ENCODE measurements around the gene NOP9.

Gene NOP9

DNA sequence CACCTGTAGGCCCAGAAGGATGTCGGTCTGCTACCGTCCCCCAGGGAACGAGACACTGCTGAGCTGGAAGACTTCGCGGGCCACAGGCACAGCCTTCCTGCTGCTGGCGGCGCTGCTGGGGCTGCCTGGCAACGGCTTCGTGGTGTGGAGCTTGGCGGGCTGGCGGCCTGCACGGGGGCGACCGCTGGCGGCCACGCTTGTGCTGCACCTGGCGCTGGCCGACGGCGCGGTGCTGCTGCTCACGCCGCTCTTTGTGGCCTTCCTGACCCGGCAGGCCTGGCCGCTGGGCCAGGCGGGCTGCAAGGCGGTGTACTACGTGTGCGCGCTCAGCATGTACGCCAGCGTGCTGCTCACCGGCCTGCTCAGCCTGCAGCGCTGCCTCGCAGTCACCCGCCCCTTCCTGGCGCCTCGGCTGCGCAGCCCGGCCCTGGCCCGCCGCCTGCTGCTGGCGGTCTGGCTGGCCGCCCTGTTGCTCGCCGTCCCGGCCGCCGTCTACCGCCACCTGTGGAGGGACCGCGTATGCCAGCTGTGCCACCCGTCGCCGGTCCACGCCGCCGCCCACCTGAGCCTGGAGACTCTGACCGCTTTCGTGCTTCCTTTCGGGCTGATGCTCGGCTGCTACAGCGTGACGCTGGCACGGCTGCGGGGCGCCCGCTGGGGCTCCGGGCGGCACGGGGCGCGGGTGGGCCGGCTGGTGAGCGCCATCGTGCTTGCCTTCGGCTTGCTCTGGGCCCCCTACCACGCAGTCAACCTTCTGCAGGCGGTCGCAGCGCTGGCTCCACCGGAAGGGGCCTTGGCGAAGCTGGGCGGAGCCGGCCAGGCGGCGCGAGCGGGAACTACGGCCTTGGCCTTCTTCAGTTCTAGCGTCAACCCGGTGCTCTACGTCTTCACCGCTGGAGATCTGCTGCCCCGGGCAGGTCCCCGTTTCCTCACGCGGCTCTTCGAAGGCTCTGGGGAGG lies 11.3 kb downstream of the NOP9 start, which contains the start of gene LTB4R:
Gene LTB4R (plus strand): TSS at position 857 of the 959 bp plus-strand sequence. CDS start 4,150 bp downstream, outside the sequence.
- DNase-seq = peak; percentile 75

DNA sequence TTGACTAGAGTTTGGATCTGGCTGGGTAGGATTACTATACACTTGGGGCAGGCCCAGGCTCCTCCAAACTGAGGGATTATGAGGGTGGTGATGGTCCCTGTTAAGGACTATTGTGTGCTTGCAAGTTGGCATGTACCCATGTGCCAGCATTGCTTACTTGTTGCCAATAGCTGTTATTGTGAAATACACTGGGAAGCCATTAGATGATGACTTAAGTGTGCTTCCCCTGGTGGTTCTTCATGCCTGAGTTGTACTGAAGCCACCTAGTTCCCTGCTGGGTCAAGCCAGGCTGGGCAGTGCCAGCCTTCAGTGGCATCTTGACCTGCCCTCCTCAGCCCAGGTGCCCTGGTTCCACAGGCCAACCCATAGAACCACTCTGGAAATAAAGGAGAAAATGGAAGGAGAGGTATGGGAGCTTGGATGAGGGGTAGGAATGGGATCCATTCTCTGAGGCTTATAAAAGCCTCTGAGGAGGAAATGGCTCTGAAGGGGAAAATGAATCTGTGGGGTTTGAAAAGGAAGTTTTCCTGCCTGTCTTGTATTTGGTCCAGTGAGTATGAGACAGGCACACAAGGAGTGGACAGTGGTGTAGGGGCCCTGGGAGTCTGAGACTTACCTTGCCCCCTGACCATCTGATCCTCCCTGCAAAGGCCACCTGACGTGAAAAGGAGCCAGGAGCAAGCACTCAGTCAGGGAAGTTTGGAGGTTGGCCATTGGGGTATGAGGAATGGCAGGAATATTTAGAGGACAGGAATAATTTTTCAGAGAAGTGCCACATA lies 12.4 kb downstream of the NOP9 start:
- peak; percentile 28 for DNase-seq

DNA sequence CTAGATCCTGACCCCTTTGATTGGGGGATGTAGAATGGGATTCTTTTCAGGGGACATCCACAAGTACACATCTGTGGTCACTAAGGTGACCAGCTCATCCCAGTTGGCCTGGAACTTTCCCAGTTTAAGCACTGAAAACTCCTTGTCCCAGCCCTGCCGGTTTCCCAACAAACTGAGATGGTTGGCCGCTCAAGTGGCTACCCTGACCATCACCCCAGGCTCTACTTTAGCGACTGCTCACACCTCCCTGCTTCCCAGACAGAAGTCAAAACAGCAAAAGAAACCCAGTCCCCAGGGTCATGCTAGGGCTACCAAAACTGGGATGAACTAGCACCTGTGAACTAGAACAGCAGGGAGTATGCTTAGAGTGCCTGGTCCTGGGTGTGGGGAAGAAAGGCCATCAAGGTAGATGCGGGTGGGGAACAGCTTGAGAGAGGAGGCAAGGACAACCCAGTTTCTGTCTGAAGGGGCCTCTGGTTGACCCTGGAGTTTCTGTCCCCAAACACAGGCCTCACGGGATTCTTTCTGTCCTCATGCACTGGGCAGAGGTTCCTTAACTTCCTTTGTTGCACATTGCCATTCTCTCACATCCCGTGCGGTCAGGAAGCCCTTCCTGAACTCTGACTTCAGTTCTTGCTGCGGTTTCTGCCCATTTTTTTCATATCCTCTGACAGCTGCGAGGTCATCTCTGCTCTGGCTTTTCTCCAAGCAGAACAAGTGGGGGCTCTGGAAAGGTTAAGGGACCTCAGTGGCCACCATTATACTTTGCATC lies 13.3 kb downstream of the NOP9 start:
- DNase-seq = peak; percentile 72

DNA sequence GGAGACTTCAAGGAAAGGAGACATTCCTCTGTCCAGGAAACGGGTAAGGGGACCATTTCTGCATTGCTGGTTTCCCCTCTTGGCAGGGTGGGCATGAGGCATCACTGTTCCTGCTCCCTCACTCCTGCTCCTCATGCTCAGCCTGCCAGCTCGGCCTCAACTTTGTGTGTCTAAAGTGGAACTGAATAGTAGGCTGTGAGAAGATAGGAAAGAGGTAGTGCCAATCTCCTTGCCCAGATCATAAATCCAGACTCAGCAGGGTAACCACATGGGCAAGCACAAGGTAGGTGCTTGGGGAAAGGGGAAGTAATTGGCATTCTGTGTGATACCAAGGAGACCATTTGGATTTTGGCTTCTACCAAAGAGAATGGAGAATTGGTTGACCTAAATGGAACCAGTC lies 14.3 kb downstream of the NOP9 start:
- no peak for DNase-seq

DNA sequence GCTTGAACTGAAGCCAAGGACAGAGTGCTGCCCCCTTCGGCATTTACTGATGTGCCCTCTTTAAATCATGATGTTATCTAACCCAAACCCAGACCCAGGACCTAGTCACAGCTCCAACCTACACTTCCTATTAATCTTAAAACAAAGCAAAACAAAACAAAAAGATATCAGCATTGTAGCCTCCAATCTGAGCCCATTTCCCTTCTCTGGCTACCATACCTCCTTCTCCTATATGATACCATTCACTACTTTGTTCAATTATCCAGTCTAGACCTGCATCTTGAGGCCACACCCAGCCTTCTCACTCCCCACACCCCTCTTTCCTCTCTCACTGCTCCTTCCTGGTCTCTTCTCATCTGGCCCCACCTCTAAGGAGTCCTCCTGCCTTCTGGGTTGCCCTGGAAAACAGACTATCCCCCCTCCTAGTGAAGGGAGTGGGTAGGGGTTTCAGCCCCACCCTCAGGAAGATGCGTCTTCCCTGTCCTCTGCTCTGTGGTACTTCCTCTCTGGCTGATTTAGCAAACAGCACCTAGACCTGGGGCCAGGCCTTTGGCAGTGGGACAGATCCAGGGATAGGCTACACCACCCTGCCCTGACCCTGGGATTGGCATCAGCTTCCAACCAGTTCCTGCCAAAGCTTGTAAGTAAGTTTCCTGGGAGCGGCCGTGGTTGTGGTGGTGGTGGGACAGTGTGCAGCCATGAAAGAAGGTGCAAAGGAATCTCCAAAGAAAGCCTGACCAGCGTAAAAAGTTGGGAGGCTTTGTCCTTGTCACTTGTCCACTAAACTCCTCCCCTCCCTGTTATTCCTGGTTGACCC lies 14.9 kb downstream of the NOP9 start:
- no peak for DNase-seq

DNA sequence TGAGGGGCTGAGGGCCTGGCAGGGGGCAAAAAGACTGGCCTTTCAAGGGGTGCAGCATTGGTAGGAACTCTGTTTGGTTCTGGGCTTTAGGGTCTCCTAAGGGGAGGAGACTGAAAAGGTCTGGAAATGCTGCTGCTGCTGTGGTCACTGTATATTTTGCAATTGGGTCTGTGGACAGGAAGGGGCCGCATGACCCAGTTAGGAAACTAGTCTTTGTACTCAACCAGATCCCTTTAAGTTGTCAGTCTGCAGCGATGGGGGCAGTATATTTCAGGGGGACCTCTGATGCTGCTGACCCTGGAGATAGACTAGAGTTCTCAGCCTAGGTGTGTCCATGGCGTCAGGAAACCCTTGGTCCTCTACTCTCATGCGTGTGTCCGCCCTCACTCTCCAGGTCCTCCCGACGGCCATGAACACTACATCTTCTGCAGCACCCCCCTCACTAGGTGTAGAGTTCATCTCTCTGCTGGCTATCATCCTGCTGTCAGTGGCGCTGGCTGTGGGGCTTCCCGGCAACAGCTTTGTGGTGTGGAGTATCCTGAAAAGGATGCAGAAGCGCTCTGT lies 15.7 kb downstream of the NOP9 start:
- no peak for DNase-seq

DNA sequence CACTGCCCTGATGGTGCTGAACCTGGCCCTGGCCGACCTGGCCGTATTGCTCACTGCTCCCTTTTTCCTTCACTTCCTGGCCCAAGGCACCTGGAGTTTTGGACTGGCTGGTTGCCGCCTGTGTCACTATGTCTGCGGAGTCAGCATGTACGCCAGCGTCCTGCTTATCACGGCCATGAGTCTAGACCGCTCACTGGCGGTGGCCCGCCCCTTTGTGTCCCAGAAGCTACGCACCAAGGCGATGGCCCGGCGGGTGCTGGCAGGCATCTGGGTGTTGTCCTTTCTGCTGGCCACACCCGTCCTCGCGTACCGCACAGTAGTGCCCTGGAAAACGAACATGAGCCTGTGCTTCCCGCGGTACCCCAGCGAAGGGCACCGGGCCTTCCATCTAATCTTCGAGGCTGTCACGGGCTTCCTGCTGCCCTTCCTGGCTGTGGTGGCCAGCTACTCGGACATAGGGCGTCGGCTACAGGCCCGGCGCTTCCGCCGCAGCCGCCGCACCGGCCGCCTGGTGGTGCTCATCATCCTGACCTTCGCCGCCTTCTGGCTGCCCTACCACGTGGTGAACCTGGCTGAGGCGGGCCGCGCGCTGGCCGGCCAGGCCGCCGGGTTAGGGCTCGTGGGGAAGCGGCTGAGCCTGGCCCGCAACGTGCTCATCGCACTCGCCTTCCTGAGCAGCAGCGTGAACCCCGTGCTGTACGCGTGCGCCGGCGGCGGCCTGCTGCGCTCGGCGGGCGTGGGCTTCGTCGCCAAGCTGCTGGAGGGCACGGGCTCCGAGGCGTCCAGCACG lies 16.4 kb downstream of the NOP9 start:
- no peak for DNase-seq

DNA sequence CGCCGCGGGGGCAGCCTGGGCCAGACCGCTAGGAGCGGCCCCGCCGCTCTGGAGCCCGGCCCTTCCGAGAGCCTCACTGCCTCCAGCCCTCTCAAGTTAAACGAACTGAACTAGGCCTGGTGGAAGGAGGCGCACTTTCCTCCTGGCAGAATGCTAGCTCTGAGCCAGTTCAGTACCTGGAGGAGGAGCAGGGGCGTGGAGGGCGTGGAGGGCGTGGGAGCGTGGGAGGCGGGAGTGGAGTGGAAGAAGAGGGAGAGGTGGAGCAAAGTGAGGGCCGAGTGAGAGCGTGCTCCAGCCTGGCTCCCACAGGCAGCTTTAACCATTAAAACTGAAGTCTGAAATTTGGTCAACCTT lies 16.9 kb downstream of the NOP9 start:
- no peak for DNase-seq

DNA sequence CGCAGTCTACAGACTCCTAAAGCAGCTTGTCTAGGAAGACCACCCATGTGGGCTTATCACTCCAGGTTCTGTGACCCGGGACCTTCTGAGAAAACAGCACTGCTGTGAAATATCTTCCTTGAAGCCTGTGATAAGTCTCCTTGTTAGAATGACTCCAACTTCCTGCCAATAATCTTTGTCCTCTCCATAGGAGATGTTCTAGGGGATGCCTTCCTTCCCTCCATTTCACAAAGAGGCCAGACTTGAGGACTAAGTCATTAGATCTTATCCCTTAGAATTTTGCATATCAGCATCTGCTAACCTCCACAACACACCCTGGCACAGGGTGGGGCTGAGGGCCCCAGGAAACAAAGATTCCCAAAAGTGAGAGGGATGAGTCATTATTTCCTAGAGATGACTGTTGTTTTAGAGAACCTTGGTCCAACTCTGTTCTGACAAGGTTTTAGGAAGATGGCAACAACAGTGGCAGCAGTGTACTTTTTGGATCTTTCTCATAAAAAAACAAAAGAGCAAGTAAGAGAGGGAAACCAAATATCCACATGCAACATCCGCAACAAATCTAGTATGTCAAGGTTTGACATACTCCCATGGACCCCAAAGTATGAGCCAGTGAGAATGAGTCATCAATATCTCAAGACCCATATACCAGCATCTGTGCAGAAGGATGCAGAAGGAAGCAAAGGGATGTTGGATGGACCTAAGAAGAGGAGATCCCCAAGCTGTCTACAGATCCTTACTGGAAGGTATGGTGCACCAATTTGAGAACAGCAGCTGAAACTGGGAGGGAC lies 17.7 kb downstream of the NOP9 start:
- no peak for DNase-seq

DNA sequence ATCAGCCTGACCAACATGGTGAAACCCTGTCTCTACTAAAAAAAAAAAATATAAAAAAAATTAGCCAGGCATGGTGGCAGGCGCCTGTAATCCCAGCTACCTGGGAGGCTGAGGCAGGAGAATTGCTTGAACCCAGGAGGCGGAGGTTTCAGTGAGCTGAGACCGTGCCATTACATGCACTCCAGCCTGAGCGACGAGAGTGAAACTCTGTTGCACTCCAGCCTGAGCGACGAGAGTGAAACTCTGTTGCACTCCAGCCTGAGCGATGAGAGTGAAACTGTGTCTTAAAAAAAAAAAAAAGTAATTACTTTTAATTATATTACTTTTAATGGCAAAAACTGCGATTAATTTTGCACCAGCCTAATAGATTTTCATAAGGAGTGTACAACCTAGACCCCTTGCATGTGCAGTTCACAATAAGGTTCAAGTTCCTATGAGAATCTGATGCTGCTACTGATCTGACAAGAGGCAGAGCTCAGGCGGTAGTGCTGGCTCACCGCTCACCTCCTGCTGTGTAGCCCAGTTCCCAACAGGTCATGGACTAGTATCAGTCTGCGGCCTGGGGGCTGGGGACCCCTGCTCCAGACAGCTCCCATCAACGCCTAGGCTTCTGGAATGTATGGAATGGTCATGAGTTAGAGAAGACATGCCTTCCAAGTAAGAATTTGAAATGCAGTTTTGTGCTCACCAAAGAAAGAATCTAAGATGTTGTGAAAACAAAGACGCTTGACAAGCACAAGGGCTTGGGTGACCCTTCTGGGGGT lies 21.7 kb downstream of the NOP9 start:
- DNase-seq = no peak

DNA sequence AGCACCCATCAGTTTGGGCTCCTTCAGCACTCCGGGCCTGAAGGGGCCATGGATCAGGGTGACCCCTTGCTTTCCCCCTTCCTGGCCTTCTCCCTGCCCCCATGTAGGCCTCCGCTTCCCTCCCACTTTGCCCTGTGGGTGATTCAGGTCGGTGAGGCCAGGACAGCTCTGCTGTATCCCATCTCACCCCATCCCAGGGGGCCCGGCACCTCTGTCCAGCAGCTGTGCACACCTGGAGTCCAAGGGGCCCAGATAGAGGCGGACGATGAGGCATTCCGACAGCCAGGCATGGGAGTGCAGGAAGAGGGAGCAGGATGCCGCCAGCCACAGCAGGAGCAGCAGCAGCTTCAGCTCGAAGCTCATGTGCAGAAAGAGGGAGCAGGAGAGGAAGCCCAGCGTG lies 23.0 kb downstream of the NOP9 start:
- no peak for DNase-seq

DNA sequence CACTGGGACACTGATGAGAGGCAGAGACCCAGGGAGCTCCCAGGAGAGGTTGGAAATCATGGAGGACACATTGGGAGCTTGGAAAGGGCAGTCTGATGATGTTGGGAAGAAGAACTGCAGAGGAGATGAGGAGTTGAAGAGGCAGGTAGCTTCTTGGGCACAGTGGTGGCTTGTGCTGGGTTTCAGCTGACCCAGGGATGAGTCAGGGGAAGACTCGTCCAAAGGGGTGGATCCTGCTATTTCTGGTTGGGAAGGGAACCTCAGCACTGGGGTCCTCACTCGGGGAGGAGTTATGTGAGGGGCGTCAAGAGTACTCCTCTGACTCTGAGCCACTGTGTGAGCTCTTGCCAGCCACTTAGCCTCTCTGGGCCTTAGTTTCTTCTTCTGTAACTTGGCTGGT lies 23.7 kb downstream of the NOP9 start:
- DNase-seq = no peak

DNA sequence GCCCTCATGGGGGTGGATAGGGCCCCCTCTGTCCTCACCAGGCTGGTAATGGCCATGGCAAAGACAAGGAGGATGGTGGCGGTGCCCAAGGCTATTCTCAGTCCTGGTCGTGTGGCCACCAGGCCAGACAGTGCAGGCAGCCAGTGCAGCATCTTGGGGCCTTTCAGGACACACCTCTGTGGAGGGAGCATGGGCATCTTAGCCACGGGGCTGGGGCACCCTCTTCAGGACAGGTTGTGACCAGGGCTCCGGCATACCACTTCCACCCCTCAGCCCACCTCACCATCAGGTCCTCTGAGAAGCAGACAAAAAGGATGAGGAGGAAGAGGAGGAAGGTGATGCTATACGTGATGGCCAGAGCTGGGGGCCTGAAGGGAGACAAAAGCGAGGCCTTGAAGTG lies 24.4 kb downstream of the NOP9 start:
- DNase-seq = no peak

DNA sequence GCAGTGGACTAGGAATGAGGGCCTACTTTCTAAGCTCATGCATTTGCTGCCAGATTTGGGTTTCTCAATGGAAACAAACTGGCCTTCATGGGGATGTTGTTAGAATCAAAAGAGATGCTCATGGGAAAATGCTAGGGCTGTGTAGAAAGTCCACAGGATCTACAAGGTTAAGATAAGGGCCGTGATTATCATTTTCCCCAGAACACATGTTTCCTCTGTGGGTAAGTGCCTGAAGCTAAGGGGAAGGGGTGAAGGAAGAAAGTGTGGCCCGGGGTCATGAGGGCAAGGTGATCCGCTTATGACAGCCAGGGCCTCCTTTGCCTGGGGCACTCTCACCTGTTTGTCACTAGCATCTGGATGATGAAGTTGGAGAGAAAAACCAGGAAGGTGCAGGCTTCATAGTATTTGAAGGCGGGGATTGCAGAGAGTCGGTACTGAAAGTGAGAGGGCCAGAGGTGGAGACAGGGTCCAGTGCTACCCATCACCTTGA lies 25.4 kb downstream of the NOP9 start:
- no peak for DNase-seq

DNA sequence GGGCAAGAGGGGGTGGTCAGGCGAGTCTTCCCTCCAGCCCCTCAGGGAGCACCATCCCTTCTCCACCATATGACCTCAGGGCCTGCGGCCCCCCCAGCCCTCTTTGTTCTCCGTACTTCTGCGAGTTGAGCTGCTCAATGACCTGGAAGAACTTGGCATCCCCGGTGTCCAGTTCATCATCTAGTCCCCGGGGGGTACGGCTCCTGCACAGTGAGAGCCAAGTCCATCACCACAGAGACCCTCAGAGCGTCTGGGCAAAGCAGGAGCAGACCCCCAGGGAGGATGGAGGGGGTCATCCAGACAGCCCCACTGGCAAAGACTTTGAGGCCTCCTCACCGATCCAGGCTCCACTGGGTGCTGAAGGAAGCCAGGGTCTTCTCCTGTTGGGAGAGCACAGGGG lies 26.3 kb downstream of the NOP9 start:
- DNase-seq = no peak

DNA sequence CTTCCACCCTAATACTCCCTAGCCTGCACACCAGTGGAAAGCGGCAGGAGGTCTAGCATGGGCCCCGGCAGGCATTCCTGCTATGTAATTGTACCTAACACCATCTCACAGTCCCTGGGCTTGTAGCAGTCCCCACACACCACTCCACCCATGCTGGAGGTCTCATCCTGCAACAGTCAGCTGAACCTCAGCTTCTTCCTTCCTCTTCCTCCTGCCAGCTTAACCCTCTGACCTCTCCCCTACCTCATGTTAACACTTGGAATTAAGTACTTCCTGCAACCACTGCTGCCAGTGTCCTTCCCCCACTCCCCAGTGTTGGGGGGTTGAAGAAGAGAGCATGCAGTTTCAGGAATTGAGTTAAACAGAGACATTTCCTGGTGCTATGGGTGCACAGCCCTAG lies 27.7 kb downstream of the NOP9 start:
- no peak for DNase-seq

DNA sequence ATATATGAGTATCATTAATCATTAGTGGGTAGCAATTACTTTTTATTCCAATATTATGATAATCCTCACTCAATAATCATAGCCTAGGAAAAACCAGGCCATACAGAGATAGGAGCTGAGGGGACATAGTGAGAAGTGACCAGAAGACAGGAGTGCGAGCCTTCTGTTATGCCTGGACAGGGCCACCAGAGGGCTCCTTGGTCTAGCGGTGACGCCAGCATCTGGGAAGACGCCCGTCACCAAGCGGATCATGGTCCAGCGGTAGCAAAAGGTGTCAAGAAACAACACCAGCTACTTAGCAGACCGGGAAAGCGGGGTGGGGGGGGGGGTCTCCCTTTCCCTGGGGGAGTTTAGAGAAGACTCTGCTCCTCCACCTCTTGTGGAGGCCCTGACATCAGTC lies 28.3 kb downstream of the NOP9 start:
- peak; percentile 43 for DNase-seq

DNA sequence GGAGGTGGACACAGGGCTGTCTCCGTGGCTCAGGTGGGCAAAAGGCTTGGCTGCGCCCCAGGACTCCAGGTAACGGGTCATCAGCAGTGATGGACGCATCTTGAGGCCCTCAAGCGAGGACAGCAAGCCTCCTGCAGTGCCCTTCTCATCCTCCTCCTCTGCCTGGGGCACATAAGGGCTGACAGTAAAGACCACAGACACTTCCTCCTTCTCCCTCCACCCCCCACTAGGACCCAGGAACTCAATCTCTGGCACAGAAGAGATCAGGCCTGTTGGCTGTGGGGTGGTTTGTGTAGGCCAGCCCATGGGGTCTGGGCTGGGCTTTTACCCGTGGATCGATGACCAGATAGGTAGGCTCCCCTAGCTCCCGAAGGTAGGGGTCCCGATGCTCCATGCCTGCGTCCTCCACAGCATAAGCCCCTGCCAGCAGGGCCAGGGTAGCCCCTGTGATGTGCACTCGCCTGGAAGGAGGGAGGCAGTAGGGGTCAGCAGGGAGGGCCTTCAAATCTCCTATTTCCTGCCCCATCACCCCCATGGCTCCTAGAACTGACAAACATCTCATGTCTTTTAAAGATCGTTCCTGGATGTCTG lies 29.5 kb downstream of the NOP9 start:
- no peak for DNase-seq

DNA sequence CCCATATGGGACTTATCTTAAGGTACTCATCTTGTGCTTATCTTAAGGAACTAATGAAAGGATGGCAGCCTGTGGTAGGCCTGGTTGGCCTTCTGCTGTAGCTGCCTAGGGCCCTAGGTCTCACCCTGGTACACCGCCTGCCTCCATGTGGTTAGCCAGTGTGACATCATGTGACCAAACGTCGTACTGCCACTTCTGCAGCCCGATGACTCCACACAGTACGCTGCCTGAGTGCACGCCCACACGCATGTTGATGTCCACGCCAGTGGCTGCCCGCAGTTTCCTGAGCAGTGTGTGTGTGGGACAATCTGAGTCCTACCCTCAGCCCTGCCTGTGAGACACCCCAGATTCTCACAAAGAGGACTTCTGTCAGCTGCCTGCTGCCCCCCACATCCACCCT lies 30.1 kb downstream of the NOP9 start:
- peak; percentile 80 for DNase-seq
